NCI-H2029 treated with DMSO at 0.1 percent for 48 hours (cell line): ENCODE results near the gene FCER1A.
"Not testable (repeated sequence)": the region's sequence is repeated elsewhere in the genome, so short reads cannot be mapped to it uniquely, and the experiment has no call there.

Experiments used
- DNase-seq: peaks from one replicate; lab custom pipeline; 2025; lab: John Stamatoyannopoulos, UW

Gene FCER1A

DNA sequence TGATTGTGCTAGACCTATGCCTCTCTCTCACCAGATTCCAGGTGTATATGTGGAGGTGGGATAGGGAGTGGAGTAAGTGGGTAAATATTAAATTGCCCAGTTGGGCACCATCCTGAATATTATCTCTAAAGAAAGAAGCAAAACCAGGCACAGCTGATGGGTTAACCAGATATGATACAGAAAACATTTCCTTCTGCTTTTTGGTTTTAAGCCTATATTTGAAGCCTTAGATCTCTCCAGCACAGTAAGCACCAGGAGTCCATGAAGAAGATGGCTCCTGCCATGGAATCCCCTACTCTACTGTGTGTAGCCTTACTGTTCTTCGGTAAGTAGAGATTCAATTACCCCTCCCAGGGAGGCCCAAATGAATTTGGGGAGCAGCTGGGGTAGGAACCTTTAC lies at the start of gene FCER1A:
TSS of gene FCER1A (plus strand) at position 242 of the 400 bp plus-strand sequence. CDS start at position 271, 29 bp downstream.
- no peak for DNase-seq

DNA sequence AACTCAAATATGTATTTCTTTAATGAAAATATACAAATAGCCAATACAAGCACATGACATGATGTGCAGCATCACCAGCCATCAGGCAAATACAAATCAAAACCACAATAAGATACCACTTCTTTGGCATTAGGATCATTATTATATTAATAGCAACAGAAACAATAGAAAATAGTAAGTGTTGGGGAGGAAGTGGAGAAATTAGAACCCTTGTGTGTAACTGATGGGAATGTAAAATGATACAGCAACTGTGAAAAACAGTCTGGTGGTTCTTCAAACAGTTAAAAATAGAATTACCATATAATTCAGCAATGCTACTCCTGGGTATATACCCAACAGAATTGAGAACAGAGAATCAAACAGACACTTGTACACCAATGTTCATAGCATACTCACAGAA lies 40.8 kb upstream of the FCER1A start:
- DNase-seq: no peak

DNA sequence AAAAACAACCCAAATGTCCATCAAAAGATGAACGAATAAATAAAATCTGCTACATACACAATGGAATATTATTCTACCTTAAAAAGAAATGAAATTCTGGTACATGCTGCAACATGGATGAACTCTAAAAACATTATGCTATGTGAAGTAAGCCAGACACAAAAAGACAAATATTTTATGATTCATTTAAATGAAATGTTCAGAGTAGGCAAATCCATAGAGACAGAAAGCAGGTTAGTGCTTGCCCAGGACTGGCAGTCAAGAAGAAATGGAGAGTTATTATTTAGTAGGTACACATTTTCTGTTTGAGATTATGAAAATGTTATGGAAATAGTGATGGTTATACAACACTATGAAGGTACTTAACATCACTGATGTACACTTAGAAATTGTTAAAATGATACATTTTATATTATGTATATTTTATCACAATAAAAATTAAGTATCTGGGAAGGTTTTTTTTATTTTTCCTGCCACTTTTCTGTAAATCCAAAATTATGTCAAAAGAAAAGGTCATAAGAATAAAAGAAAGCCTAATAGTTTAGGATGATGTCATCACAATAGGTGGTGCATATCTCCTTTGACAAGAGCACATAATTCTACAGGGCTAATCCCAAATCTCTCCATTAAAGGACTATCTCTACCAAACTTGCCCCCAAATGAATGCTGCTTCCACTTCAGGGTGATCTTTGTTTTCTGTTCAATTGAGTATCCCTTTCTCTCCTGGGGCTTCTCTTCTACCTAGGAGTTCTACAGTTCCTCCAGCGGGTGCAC lies 40.2 kb upstream of the FCER1A start:
- no peak for DNase-seq

DNA sequence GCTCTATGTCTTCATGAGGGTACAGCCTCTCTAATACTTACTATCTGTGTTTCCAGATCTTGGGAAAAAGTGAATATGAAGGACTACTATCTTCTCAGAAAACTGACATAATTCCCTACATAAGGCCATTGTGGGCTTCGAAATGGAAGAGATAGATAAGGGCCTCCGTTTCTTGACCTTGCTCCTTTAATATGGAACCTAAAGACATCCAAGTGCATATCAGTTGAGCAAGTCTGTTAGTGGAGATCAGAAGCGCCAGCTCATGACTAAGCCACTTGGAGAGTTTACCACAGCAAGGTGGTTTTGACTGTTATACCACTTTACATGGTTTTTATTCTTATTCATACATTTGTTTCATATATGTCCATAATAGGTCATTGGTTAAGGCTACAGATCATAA lies 35.3 kb upstream of the FCER1A start:
- DNase-seq: no peak

DNA sequence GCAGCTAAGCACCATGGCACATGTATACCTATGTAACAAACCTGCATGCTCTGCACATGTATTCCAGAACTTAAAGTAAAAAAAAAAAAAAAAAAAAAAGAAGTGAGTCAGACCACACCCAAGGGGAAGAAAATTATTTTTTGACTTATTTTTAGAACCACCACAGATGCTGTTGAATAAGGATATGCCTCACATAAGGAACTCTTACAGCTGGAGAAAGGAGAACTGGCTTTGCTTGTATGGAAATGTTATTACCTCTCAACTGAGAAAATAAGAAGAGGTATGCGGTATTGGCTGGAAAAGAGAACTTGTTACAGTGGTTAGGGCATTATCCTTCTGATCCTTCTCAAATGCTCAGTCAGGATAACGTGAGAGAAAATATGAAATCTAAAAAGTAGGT lies 27.5 kb upstream of the FCER1A start:
- DNase-seq: no peak

- DNase-seq: no peak
Measured at GRCh38 chr1:159275891-159276290, 26.2 kb upstream of the FCER1A start.

- no peak for DNase-seq
Measured at GRCh38 chr1:159279773-159280172, 22.4 kb upstream of the FCER1A start.

GRCh38 chr1:159282118-159282517 lies 20.0 kb upstream of the FCER1A start:
- DNase-seq: no peak

DNA sequence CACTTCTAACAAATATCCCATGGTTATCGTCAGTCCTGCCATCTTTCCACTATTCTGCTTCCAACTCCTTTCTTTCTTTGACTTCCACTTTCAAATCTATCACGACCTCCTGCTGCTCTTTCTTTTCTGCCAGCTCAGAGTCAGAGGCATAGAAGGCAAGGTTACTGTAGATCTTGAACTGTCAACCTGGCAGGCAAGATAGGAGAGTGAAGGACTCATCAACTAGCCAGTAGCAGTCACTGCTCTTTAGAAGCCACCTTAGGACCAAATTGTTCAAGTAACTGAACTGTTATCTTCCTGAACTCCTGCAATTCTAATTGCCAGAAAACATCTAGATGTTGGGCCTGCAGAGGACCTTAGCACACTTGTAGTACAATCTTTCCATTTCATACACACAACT lies 13.1 kb upstream of the FCER1A start:
- DNase-seq: no peak

GRCh38 chr1:159291424-159291823 lies 10.7 kb upstream of the FCER1A start:
- no peak for DNase-seq

DNA sequence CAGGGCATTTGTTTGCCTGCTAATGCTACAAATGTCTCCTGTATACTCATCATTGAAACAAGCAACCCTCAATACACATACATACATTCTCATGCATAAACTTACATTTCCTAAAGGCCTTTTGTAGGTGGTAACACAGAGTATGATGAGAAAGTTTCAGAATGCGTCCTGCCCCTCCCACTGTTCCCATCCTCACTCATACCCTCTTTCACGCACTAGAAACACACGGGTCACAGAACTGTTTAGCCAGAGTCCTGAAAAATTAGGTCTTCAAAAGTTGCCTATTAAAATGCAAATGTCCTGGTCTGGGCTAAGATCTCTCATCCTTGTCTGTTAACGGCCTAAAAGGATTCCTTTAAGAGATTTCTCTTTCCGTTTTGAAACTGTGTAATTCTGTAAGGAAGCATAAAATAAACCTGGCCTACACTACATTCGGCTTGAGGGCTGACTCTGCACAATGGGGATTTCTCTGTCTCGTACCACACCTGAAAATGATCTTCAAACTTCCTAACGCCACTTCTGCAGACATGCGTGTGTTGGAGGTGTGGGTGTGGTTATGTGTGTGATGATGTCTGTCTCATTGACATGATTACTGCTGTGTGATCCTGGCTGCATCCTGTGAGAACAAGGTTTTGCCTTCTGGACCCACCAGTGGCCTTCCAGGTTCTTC lies 5.3 kb upstream of the FCER1A start:
- DNase-seq: no peak

DNA sequence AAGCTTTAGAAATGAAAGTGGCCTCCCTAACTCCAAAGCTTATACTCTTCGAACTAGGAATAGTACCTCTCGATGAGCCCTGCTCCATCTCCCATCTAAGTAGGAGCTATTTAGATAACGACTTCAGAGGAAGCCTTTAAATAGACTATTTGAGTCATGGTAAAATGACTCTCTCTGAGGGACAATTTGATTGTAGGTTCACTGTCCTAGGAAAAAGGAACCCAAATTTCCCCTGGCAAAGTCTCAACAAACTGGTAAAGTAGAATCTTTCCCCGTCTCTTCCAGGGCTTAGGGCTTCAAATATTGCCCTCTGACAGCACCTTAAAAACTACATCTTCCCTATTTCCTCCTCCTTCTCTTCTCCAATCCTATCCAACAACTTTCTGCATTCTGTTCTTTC lies 2.0 kb upstream of the FCER1A start:
- DNase-seq: no peak

GRCh38 chr1:159307346-159308020 lies 5.3 kb downstream of the FCER1A start:
- no peak for DNase-seq

DNA sequence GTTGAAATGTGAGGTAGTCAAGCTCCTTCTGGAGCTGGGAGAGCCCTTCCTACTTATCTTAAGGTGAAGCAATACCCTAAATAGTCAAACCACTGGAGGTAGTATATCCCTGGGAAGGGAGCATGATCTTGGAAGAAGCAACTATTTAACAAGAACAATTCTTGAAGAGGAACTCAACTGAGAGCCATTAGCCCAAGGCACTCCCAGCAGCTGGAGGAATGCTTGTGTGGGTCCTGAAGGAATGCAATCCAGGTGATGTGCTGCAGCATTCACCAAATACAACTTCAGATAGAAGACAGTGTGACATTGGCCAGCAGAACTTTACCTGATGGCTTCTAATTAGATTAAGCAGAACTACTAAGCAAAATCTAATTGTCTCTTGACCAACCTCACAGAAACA lies 9.5 kb downstream of the FCER1A start:
- no peak for DNase-seq

- no peak for DNase-seq
Measured at GRCh38 chr1:159315381-159315780, 13.2 kb downstream of the FCER1A start.

- DNase-seq: no peak
Measured at GRCh38 chr1:159318784-159319551, 16.8 kb downstream of the FCER1A start.

- DNase-seq: no peak
Measured at GRCh38 chr1:159334797-159335196, 32.7 kb downstream of the FCER1A start.

- DNase-seq: no peak
Measured at GRCh38 chr1:159338018-159338417, 35.9 kb downstream of the FCER1A start.

DNA sequence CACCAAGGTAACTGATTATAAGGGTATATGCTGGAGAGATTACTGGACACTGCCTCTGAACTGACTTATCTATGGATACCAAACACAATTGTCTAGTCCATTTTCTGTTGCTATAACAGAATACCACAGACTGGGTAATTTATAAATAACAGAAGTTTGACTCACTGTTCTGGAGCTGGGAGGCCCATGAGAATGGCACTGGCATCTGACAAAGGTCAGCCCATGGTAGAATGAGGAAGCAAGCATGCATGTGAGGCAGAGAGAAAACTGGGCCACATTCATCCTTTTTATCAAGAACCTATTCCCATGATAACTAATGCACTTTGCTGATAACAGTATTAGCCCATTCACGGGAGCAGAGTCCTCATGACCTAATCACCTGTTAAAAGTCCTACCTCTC lies 37.4 kb downstream of the FCER1A start:
- no peak for DNase-seq

- no peak for DNase-seq
Measured at GRCh38 chr1:159341736-159342135, 39.6 kb downstream of the FCER1A start.

- DNase-seq: no peak
Measured at GRCh38 chr1:159342761-159343425, 40.8 kb downstream of the FCER1A start.

- not testable (repeated sequence) for DNase-seq
Measured at GRCh38 chr1:159349374-159349773, 47.2 kb downstream of the FCER1A start.
